NCI-H2227 (cell line): ENCODE measurements around the gene MYL2.
"Not testable (repeated sequence)": the region's sequence is repeated elsewhere in the genome, so short reads cannot be mapped to it uniquely, and the experiment has no call there.

Source experiments
- DNase-seq: peaks from one replicate; lab custom pipeline; 2025; ENCODE audit not compliant: unreplicated experiment; lab: John Stamatoyannopoulos, UW

MYL2 gene

GRCh38 chr12:110920324-110920910 is at the start of gene MYL2:
Gene MYL2 (minus strand): TSS chr12:110920579. CDS start chr12:110920529, 50 bp downstream.
- no peak for DNase-seq

- DNase-seq: no peak
Measured at GRCh38 chr12:110966081-110966760, 45.8 kb upstream of the MYL2 start.

GRCh38 chr12:110965574-110965973 is 45.2 kb upstream of the MYL2 start:
- no peak for DNase-seq

- DNase-seq: no peak
Measured at GRCh38 chr12:110960795-110961194, 40.4 kb upstream of the MYL2 start.

GRCh38 chr12:110957652-110958051 is 37.3 kb upstream of the MYL2 start:
- peak; percentile 93 for DNase-seq

- no peak for DNase-seq
Measured at GRCh38 chr12:110957159-110957558, 36.8 kb upstream of the MYL2 start.

GRCh38 chr12:110950867-110951266 is 30.5 kb upstream of the MYL2 start:
- not testable (repeated sequence) for DNase-seq

GRCh38 chr12:110950466-110950865 is 30.1 kb upstream of the MYL2 start:
- not testable (repeated sequence) for DNase-seq

GRCh38 chr12:110948041-110948440 is 27.7 kb upstream of the MYL2 start:
- no peak for DNase-seq

GRCh38 chr12:110943373-110943772 is 23.0 kb upstream of the MYL2 start:
- no peak for DNase-seq

GRCh38 chr12:110941391-110941790 is 21.0 kb upstream of the MYL2 start:
- DNase-seq: no peak

- no peak for DNase-seq
Measured at GRCh38 chr12:110940933-110941332, 20.6 kb upstream of the MYL2 start.

GRCh38 chr12:110940296-110940695 is 19.9 kb upstream of the MYL2 start:
- DNase-seq: no peak

- DNase-seq: peak; percentile 72
Measured at GRCh38 chr12:110937104-110937641, 16.8 kb upstream of the MYL2 start.

- no peak for DNase-seq
Measured at GRCh38 chr12:110936367-110937103, 16.2 kb upstream of the MYL2 start.

- no peak for DNase-seq
Measured at GRCh38 chr12:110935588-110935987, 15.2 kb upstream of the MYL2 start.

- DNase-seq: no peak
Measured at GRCh38 chr12:110934093-110934852, 13.9 kb upstream of the MYL2 start.

GRCh38 chr12:110933326-110933974 is 13.1 kb upstream of the MYL2 start:
- no peak for DNase-seq

- no peak for DNase-seq
Measured at GRCh38 chr12:110932046-110932445, 11.7 kb upstream of the MYL2 start.

- no peak for DNase-seq
Measured at GRCh38 chr12:110931315-110931728, 10.9 kb upstream of the MYL2 start.
